LHCN-M2 (cell line): ENCODE results near the gene TMEM38A. TPM values are rescaled to one million over a fixed set of nuclear protein-coding genes. Genes with fewer than 3 reads are reported as not detected.
"Not testable (repeated sequence)": the region's sequence is repeated elsewhere in the genome, so short reads cannot be mapped to it uniquely, and the experiment has no call there.

Source experiments
- DNase-seq: peaks from one replicate; pipeline ENCODE4 v3.0.0-alpha.2; 2012; ENCODE audit warnings: low read depth
- total RNA-seq: library from RNA; depleted of rRNA; stranded (reverse); fragments of >200 nt; gene quantifications from 2 replicates; pipeline ENCODE4 v1.2.3, GENCODE V29; 2014

Gene TMEM38A
- total RNA-seq, 1 experiment from 2014 or later, result 3.2 TPM

- peak; percentile 66 for DNase-seq
These were observed 23.4 kb upstream of the TMEM38A start for GRCh38 chr19:16637535-16637934.

- DNase-seq, result no peak
These were observed 22.3 kb upstream of the TMEM38A start for GRCh38 chr19:16638666-16639065.

- no peak for DNase-seq
These were observed 20.0 kb upstream of the TMEM38A start for GRCh38 chr19:16640951-16641350.

- no peak for DNase-seq
These were observed 19.2 kb upstream of the TMEM38A start for GRCh38 chr19:16641695-16642094.

- DNase-seq, result no peak
These were observed 15.8 kb upstream of the TMEM38A start for GRCh38 chr19:16645140-16645539.

- DNase-seq, result no peak
These were observed 11.2 kb upstream of the TMEM38A start for GRCh38 chr19:16649734-16650133.

GRCh38 chr19:16650821-16651220, 10.1 kb upstream of the TMEM38A start:
- DNase-seq, result no peak

GRCh38 chr19:16651421-16652188, 9.3 kb upstream of the TMEM38A start:
- not testable (repeated sequence) for DNase-seq

GRCh38 chr19:16652854-16653253, 8.1 kb upstream of the TMEM38A start:
- no peak for DNase-seq

- DNase-seq, result peak; percentile 12
These were observed 6.8 kb upstream of the TMEM38A start for GRCh38 chr19:16654140-16654539.

GRCh38 chr19:16654627-16655026, 6.3 kb upstream of the TMEM38A start:
- DNase-seq, result peak; percentile 19

GRCh38 chr19:16655727-16656126, 5.2 kb upstream of the TMEM38A start:
- DNase-seq, result no peak

- DNase-seq, result no peak
These were observed 3.6 kb upstream of the TMEM38A start for GRCh38 chr19:16657384-16657783.

GRCh38 chr19:16659464-16659831, 1.5 kb upstream of the TMEM38A start:
- no peak for DNase-seq

- peak; percentile 98 for DNase-seq
These were observed 869 bp upstream of the TMEM38A start, which contains the start of gene SMIM7 for GRCh38 chr19:16659832-16660708. Gene SMIM7, minus strand, starts transcription at chr19:16660144. Its CDS starts 34 bp downstream, at chr19:16660110.

GRCh38 chr19:16661480-16662034, 618 bp downstream of the TMEM38A start:
- no peak for DNase-seq

GRCh38 chr19:16668176-16668575, 7.2 kb downstream of the TMEM38A start:
- no peak for DNase-seq

- DNase-seq, result not testable (repeated sequence)
These were observed 7.8 kb downstream of the TMEM38A start for GRCh38 chr19:16668702-16669101.

GRCh38 chr19:16670291-16670690, 9.4 kb downstream of the TMEM38A start:
- DNase-seq, result no peak

- peak; percentile 63 for DNase-seq
These were observed 10.8 kb downstream of the TMEM38A start for GRCh38 chr19:16671652-16672274.

GRCh38 chr19:16673231-16673630, 12.3 kb downstream of the TMEM38A start:
- DNase-seq, result no peak

GRCh38 chr19:16673839-16674238, 12.9 kb downstream of the TMEM38A start:
- DNase-seq, result not testable (repeated sequence)
